SU-DHL-6 (cell line): ENCODE data around the gene CDH23.

ENCODE experiments used
- H2AFZ ChIP-seq: fragments of 200-600 bp; sonication (generic); 2 replicates; pipeline ENCODE4 v1.6.1; 2014; ENCODE audit warnings: low read depth, mild to moderate bottlenecking, moderate library complexity, mixed read lengths, antibody characterized with exemption, low read length; ENCODE audit not compliant: severe bottlenecking
- H3F3A ChIP-seq: fragments of 200-600 bp; shearing (Covaris generic); 2 replicates; pipeline ENCODE4 v1.6.0; 2016; ENCODE audit warnings: antibody characterized with exemption, mild to moderate bottlenecking; ENCODE audit not compliant: insufficient read depth
- H3K27ac ChIP-seq: fragments of 200-600 bp; sonication (generic); 2 replicates; pipeline ENCODE4 v1.5.1; 2016; ENCODE audit warnings: low read depth, mild to moderate bottlenecking, low read length, moderate library complexity, mixed read lengths
- H3K27me3 ChIP-seq: fragments of 200-600 bp; sonication (generic), shearing (Covaris generic); 2 replicates; pipeline ENCODE4 v1.6.0; 2014; ENCODE audit warnings: mild to moderate bottlenecking, low read length
- H3K36me3 ChIP-seq: fragments of 200-600 bp; sonication (generic); 2 replicates; pipeline ENCODE4 v1.6.1; 2014; ENCODE audit warnings: mild to moderate bottlenecking, low read length, mixed read lengths
- H3K4me2 ChIP-seq: fragments of 300-600, 200-600 bp; shearing (Covaris generic), sonication (generic); 2 replicates; pipeline ENCODE4 v1.6.0; 2014; ENCODE audit warnings: low read length, low read depth, mild to moderate bottlenecking; ENCODE audit not compliant: poor library complexity, severe bottlenecking
- H3K4me3 ChIP-seq: fragments of 200-600 bp; sonication (generic); 2 replicates; pipeline ENCODE4 v1.5.1; 2014; ENCODE audit warnings: antibody characterized with exemption, low read length, mild to moderate bottlenecking, mixed read lengths; ENCODE audit not compliant: insufficient read depth, poor library complexity, severe bottlenecking
- H3K79me2 ChIP-seq: fragments of 200-600 bp; sonication (generic); 2 replicates; pipeline ENCODE4 v1.6.1; 2014; ENCODE audit warnings: mild to moderate bottlenecking, low read length, moderate library complexity; ENCODE audit not compliant: insufficient read depth
- H3K9ac ChIP-seq: fragments of 200-600 bp; sonication (generic); 2 replicates; pipeline ENCODE4 v1.7.0; 2014; ENCODE audit warnings: mild to moderate bottlenecking, low read length
- H3K9me2 ChIP-seq: fragments of 200-600 bp; sonication (generic); replicated peaks from 2 replicates; pipeline ENCODE4 v1.6.1; 2014; ENCODE audit warnings: low read length; ENCODE audit not compliant: insufficient read depth
- H3K9me3 ChIP-seq: fragments of 200-600 bp; sonication (generic); 2 replicates; pipeline ENCODE4 v1.6.1; 2014; ENCODE audit warnings: low read length, mixed read lengths; ENCODE audit not compliant: insufficient read depth
- H4K20me1 ChIP-seq: fragments of 200-600 bp; sonication (generic); 2 replicates; pipeline ENCODE4 v1.6.1; 2014; ENCODE audit warnings: low read depth, mild to moderate bottlenecking, antibody characterized with exemption, low read length, moderate library complexity, mixed read lengths
- EZH2phosphoT487 ChIP-seq: fragments of 200-600 bp; sonication (generic), shearing (Covaris generic); conservative IDR thresholded peaks from 2 replicates; pipeline ENCODE4 v1.6.1; 2018; ENCODE audit warnings: mild to moderate bottlenecking, antibody characterized with exemption, low read length, moderate library complexity, mixed read lengths
- TF ChIP-seq, protein P1 (sequence below): fragments of 200-600 bp; sonication (generic); IDR thresholded peaks from one replicate; pipeline ENCODE4 v1.5.1; 2017; ENCODE audit warnings: antibody characterized with exemption, mild to moderate bottlenecking, low read length, moderate library complexity; ENCODE audit not compliant: insufficient read depth, poor library complexity, severe bottlenecking

CDH23 gene

DNA sequence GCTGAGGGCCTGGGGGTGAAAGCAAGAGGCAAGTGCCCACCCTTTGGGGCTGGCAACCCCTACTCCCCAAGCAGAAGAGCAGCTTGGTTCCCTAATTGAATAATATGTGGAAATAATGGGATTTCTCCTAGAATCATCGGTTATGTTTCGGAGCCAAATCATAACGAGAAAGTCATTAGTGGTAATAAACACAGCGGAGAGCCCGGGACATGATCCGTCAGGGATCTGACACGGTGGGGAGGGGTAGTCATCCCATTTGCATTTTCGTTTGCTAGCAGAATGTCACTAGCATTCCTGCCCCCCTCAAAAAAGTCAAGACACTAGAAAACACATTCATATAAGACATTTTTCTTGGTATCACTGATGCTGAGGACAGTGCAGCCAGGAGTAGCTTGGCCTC is 140.4 kb downstream of the CDH23 start:
- Histone ChIP-seq H2AFZ (no peak overlapping the region), H4K20me1 (no peaks in the 10 kb centered on the region), H3K9me2 (no peaks in the 10 kb centered on the region), H3K27me3 (no peaks in the 10 kb centered on the region), H3K9me3 (no peaks in the 10 kb centered on the region), H3K27ac (no peak overlapping the region), H3K4me2 (no peak overlapping the region), H3K36me3 (no peaks in the 10 kb centered on the region), H3K4me3 (no peak overlapping the region), H3K9ac (no peak overlapping the region), H3F3A (no peaks in the 10 kb centered on the region), H3K79me2 (no peaks in the 10 kb centered on the region)
- no peak for TF ChIP-seq EZH2phosphoT487
- TF ChIP-seq, protein P1, sequence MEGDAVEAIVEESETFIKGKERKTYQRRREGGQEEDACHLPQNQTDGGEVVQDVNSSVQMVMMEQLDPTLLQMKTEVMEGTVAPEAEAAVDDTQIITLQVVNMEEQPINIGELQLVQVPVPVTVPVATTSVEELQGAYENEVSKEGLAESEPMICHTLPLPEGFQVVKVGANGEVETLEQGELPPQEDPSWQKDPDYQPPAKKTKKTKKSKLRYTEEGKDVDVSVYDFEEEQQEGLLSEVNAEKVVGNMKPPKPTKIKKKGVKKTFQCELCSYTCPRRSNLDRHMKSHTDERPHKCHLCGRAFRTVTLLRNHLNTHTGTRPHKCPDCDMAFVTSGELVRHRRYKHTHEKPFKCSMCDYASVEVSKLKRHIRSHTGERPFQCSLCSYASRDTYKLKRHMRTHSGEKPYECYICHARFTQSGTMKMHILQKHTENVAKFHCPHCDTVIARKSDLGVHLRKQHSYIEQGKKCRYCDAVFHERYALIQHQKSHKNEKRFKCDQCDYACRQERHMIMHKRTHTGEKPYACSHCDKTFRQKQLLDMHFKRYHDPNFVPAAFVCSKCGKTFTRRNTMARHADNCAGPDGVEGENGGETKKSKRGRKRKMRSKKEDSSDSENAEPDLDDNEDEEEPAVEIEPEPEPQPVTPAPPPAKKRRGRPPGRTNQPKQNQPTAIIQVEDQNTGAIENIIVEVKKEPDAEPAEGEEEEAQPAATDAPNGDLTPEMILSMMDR: no peak

DNA sequence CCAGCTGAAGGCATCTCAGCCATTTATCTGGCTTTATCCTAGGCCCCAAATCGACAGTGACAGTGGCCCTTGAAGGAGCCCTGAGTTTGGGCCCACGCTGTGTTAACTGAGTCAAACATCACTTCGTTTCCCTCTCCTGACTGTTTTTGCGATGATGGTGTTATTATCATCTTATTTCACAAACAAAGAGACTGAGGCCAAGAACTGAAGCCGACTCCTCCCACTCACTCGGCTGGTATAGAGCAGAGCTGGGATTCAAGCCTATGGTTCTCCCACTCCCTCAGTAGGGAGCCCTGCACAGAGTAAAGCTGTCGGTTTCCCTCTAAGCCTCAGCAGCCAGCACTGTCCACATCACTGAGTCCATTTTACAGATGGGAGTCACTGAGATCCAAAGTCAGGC is 141.0 kb downstream of the CDH23 start:
- Histone ChIP-seq H3F3A (no peaks in the 10 kb centered on the region), H2AFZ (no peak overlapping the region), H3K4me2 (no peak overlapping the region), H3K79me2 (no peaks in the 10 kb centered on the region), H3K27ac (no peak overlapping the region), H3K9me2 (no peaks in the 10 kb centered on the region), H3K9me3 (no peaks in the 10 kb centered on the region), H3K36me3 (no peaks in the 10 kb centered on the region), H3K4me3 (no peak overlapping the region), H3K27me3 (no peaks in the 10 kb centered on the region), H3K9ac (no peak overlapping the region), H4K20me1 (no peaks in the 10 kb centered on the region)
- TF ChIP-seq, protein P1: no peak
- TF ChIP-seq EZH2phosphoT487: no peak

DNA sequence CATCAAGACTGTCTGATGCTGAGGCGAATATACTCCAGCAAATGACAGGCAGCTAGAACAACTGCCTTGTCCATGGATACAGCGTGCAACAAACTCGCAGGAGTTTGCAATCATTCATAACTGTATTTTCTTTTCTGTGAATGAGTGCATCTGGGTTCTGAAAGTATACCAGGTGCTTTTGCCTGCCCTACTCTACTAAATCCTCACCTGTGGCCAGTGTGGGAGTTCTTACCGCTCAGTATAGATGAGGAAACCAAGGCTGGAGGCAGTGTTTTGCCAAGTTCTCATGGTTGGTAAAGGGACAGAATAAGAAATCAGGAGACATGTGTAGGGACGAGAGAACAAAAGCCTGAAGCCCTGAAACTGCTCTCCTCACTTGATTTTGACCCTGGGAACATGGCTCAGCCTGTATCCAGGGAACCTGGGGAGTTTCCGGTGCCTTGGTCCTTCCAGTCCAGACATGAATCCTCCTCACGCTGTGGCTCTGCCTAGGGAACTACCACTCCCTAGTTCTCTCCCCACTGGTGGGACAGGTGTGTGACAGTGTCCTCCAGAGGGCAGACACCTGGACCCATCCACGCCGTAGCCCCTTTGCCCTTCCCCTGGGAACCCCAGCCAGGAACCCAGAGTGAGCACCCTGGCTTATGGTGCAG is 142.0 kb downstream of the CDH23 start:
- Histone ChIP-seq H3F3A (no peaks in the 10 kb centered on the region), H3K79me2 (no peaks in the 10 kb centered on the region), H4K20me1 (no peaks in the 10 kb centered on the region), H2AFZ (no peak overlapping the region), H3K9me3 (no peaks in the 10 kb centered on the region), H3K27ac (no peak overlapping the region), H3K9me2 (no peaks in the 10 kb centered on the region), H3K9ac (no peak overlapping the region), H3K36me3 (no peaks in the 10 kb centered on the region), H3K4me3 (no peak overlapping the region), H3K27me3 (no peaks in the 10 kb centered on the region), H3K4me2 (no peak overlapping the region)
- TF ChIP-seq, protein P1: no peak
- TF ChIP-seq EZH2phosphoT487: no peak
